ENCODE measurements around the gene NSMF. TPM values are rescaled to one million over a fixed set of nuclear protein-coding genes. Genes with fewer than 3 reads are reported as not detected.
"Not testable (repeated sequence)": the region's sequence is repeated elsewhere in the genome, so short reads cannot be mapped to it uniquely, and the experiment has no call there.

NSMF gene
- polyA plus RNA-seq, 4 donors = 25.4 to 76.9 (median 45.6) TPM

GRCh38 chr9:137411260-137411644 lies 47.9 kb downstream of the NSMF start:
- Histone ChIP-seq H3K36me3 (ENCODE audit: control insufficient read depth in 3 of 3, insufficient read depth in 2 of 3, low read depth in 1 of 3, low read length in 3 of 3) (peaks cover 0 to 38% (median 0%) of the 10 kb centered on the region in 3 donors), H3K9me3 (ENCODE audit: control insufficient read depth in 2 of 2, insufficient read depth in 1 of 2, low read depth in 1 of 2, low read length in 1 of 2) (no peaks in the 10 kb centered on the region), H3K4me1 (ENCODE audit: control insufficient read depth in 3 of 3, insufficient read depth in 2 of 3, low read depth in 1 of 3, low read length in 2 of 3) (peaks cover 0 to 6% (median 4%) of the 10 kb centered on the region in 3 donors), H3K4me3 (ENCODE audit: low read depth in 1 of 3, low read length in 3 of 3) (no peak overlapping the region), H3K27me3 (ENCODE audit: control insufficient read depth in 3 of 3, insufficient read depth in 3 of 3, low read length in 3 of 3) (no peaks in the 10 kb centered on the region), H3K27ac (ENCODE audit: low read depth in 1 of 3, low read length in 2 of 3) (peak overlapping the region in 1 of 3 donors; percentile 35)
- DNase-seq = no peak
- FAIRE-seq = no peak
- WGBS, 3 donors = 54 to 75% (median 54%) methylated on average over 12 to 17 of the region's 17 CpGs

- no peak for FAIRE-seq
- Histone ChIP-seq H3K27ac (ENCODE audit: low read depth in 1 of 3, low read length in 2 of 3) (peak overlapping the region in 1 of 3 donors; percentile 35), H3K36me3 (ENCODE audit: control insufficient read depth in 3 of 3, insufficient read depth in 2 of 3, low read depth in 1 of 3, low read length in 3 of 3) (peaks cover 0 to 36% (median 0%) of the 10 kb centered on the region in 3 donors), H3K9me3 (ENCODE audit: control insufficient read depth in 2 of 2, insufficient read depth in 1 of 2, low read depth in 1 of 2, low read length in 1 of 2) (no peaks in the 10 kb centered on the region), H3K4me1 (ENCODE audit: control insufficient read depth in 3 of 3, insufficient read depth in 2 of 3, low read depth in 1 of 3, low read length in 2 of 3) (peaks cover 0 to 10% (median 4%) of the 10 kb centered on the region in 3 donors), H3K4me3 (ENCODE audit: low read depth in 1 of 3, low read length in 3 of 3) (no peak overlapping the region), H3K27me3 (ENCODE audit: control insufficient read depth in 3 of 3, insufficient read depth in 3 of 3, low read length in 3 of 3) (no peaks in the 10 kb centered on the region)
- WGBS, 3 donors = 83 to 88% (median 88%) methylated on average over 13 to 15 of the region's 15 CpGs
- no peak for DNase-seq
Observed at GRCh38 chr9:137410891-137411249, 48.3 kb downstream of the NSMF start.

GRCh38 chr9:137410236-137410890 lies 48.8 kb downstream of the NSMF start:
- FAIRE-seq; H3K27ac ChIP-seq (ENCODE audit: low read depth in 1 of 3, low read length in 2 of 3); H3K4me3 ChIP-seq (ENCODE audit: low read depth in 1 of 3, low read length in 3 of 3); DNase-seq; H3K9me3 ChIP-seq (ENCODE audit: control insufficient read depth in 2 of 2, insufficient read depth in 1 of 2, low read depth in 1 of 2, low read length in 1 of 2); H3K27me3 ChIP-seq (ENCODE audit: control insufficient read depth in 3 of 3, insufficient read depth in 3 of 3, low read length in 3 of 3): not testable (repeated sequence)
- Histone ChIP-seq H3K36me3 (ENCODE audit: control insufficient read depth in 3 of 3, insufficient read depth in 2 of 3, low read depth in 1 of 3, low read length in 3 of 3) (peaks cover 0 to 31% (median 0%) of the 10 kb centered on the region in 3 donors), H3K4me1 (ENCODE audit: control insufficient read depth in 3 of 3, insufficient read depth in 2 of 3, low read depth in 1 of 3, low read length in 2 of 3) (peaks cover 0 to 14% (median 4%) of the 10 kb centered on the region in 3 donors)
- WGBS, 3 donors = 72 to 82% (median 80%) methylated on average over 18 of the region's 18 CpGs

DNA sequence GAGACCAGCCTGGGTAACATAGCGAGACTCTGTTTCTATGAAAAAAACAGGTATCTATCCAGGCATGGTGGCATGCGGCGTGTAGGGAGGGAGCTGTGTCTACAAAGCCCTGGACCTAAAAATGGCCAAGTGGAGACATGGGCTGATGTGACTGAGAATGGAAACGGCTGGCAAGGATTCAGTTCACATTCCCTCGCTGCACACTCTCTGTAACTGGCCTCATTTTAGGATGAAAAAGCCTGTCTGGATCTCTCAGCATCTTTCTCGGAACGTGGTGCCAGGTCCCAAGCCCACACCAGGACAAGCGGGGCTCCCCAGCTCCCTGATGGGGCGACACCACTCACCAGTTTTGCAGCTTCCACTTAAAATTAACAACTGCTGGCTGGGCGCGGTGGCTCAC lies 49.6 kb downstream of the NSMF start:
- Histone ChIP-seq H3K4me3 (ENCODE audit: low read depth in 1 of 3, low read length in 3 of 3) (no peak overlapping the region), H3K27ac (ENCODE audit: low read depth in 1 of 3, low read length in 2 of 3) (no peak overlapping the region), H3K36me3 (ENCODE audit: control insufficient read depth in 3 of 3, insufficient read depth in 2 of 3, low read depth in 1 of 3, low read length in 3 of 3) (peaks cover 0 to 35% (median 0%) of the 10 kb centered on the region in 3 donors), H3K27me3 (ENCODE audit: control insufficient read depth in 3 of 3, insufficient read depth in 3 of 3, low read length in 3 of 3) (no peaks in the 10 kb centered on the region), H3K9me3 (ENCODE audit: control insufficient read depth in 2 of 2, insufficient read depth in 1 of 2, low read depth in 1 of 2, low read length in 1 of 2) (no peaks in the 10 kb centered on the region), H3K4me1 (ENCODE audit: control insufficient read depth in 3 of 3, insufficient read depth in 2 of 3, low read depth in 1 of 3, low read length in 2 of 3) (peaks cover 0 to 20% (median 4%) of the 10 kb centered on the region in 3 donors)
- WGBS, 3 donors = 87 to 94% (median 89%) methylated on average over 11 of the region's 11 CpGs
- no peak for FAIRE-seq
- no peak for DNase-seq

GRCh38 chr9:137408651-137409405 lies 50.3 kb downstream of the NSMF start:
- H3K27me3 ChIP-seq (ENCODE audit: control insufficient read depth in 3 of 3, insufficient read depth in 3 of 3, low read length in 3 of 3) = no peaks in the 10 kb centered on the region
- H3K4me3 ChIP-seq (ENCODE audit: low read depth in 1 of 3, low read length in 3 of 3) = no peak overlapping the region
- H3K27ac ChIP-seq (ENCODE audit: low read depth in 1 of 3, low read length in 2 of 3) = no peak overlapping the region
- no peaks in the 10 kb centered on the region for H3K9me3 ChIP-seq (ENCODE audit: control insufficient read depth in 2 of 2, insufficient read depth in 1 of 2, low read depth in 1 of 2, low read length in 1 of 2)
- FAIRE-seq (no peak), DNase-seq (no peak)
- peaks cover 0 to 36% (median 0%) of the 10 kb centered on the region in 3 donors for H3K36me3 ChIP-seq (ENCODE audit: control insufficient read depth in 3 of 3, insufficient read depth in 2 of 3, low read depth in 1 of 3, low read length in 3 of 3)
- 92 to 94% (median 93%) methylated on average over 24 of the region's 24 CpGs for WGBS, 3 donors
- peaks cover 0 to 20% (median 4%) of the 10 kb centered on the region in 3 donors for H3K4me1 ChIP-seq (ENCODE audit: control insufficient read depth in 3 of 3, insufficient read depth in 2 of 3, low read depth in 1 of 3, low read length in 2 of 3)

- Histone ChIP-seq H3K36me3 (ENCODE audit: control insufficient read depth in 3 of 3, insufficient read depth in 2 of 3, low read depth in 1 of 3, low read length in 3 of 3) (peaks cover 0 to 45% (median 0%) of the 10 kb centered on the region in 3 donors), H3K4me1 (ENCODE audit: control insufficient read depth in 3 of 3, insufficient read depth in 2 of 3, low read depth in 1 of 3, low read length in 2 of 3) (peaks cover 0 to 20% (median 4%) of the 10 kb centered on the region in 3 donors), H3K27ac (ENCODE audit: low read depth in 1 of 3, low read length in 2 of 3) (peak overlapping the region in 1 of 3 donors; percentile 69), H3K4me3 (ENCODE audit: low read depth in 1 of 3, low read length in 3 of 3) (no peak overlapping the region), H3K9me3 (ENCODE audit: control insufficient read depth in 2 of 2, insufficient read depth in 1 of 2, low read depth in 1 of 2, low read length in 1 of 2) (no peaks in the 10 kb centered on the region), H3K27me3 (ENCODE audit: control insufficient read depth in 3 of 3, insufficient read depth in 3 of 3, low read length in 3 of 3) (no peaks in the 10 kb centered on the region)
- FAIRE-seq (no peak), DNase-seq (no peak)
- WGBS, 3 donors = 58 to 65% (median 64%) methylated on average over 30 to 31 of the region's 31 CpGs
Observed at GRCh38 chr9:137407590-137408300, 51.4 kb downstream of the NSMF start.

- peak; percentile 68 to 92 for DNase-seq
- Histone ChIP-seq H3K4me1 (ENCODE audit: control insufficient read depth in 3 of 3, insufficient read depth in 2 of 3, low read depth in 1 of 3, low read length in 2 of 3) (peaks cover 0 to 23% (median 3%) of the 10 kb centered on the region in 3 donors), H3K27ac (ENCODE audit: low read depth in 1 of 3, low read length in 2 of 3) (peak overlapping the region in 1 of 3 donors; percentile 69), H3K36me3 (ENCODE audit: control insufficient read depth in 3 of 3, insufficient read depth in 2 of 3, low read depth in 1 of 3, low read length in 3 of 3) (peaks cover 0 to 43% (median 0%) of the 10 kb centered on the region in 3 donors), H3K9me3 (ENCODE audit: control insufficient read depth in 2 of 2, insufficient read depth in 1 of 2, low read depth in 1 of 2, low read length in 1 of 2) (no peaks in the 10 kb centered on the region), H3K27me3 (ENCODE audit: control insufficient read depth in 3 of 3, insufficient read depth in 3 of 3, low read length in 3 of 3) (no peaks in the 10 kb centered on the region), H3K4me3 (ENCODE audit: low read depth in 1 of 3, low read length in 3 of 3) (peak overlapping the region in 2 of 3 donors; percentile 38 to 43)
- WGBS, 3 donors = 3 to 10% (median 5%) methylated on average over 32 to 63 of the region's 63 CpGs
- no peak for FAIRE-seq
Observed at GRCh38 chr9:137406876-137407589, 52.1 kb downstream of the NSMF start.

Data from small intestine (tissue), 7 donors.